ENCODE measurements around the gene WDR74. TPM values are rescaled to one million over a fixed set of nuclear protein-coding genes. Genes with fewer than 3 reads are reported as not detected.

Gene WDR74
- total and polyA plus RNA-seq, 2 of the 13 experiments (the other 11 are each of a cell fraction or from before 2014, with no cell fraction given), result 77.0 to 83.3 TPM

DNA sequence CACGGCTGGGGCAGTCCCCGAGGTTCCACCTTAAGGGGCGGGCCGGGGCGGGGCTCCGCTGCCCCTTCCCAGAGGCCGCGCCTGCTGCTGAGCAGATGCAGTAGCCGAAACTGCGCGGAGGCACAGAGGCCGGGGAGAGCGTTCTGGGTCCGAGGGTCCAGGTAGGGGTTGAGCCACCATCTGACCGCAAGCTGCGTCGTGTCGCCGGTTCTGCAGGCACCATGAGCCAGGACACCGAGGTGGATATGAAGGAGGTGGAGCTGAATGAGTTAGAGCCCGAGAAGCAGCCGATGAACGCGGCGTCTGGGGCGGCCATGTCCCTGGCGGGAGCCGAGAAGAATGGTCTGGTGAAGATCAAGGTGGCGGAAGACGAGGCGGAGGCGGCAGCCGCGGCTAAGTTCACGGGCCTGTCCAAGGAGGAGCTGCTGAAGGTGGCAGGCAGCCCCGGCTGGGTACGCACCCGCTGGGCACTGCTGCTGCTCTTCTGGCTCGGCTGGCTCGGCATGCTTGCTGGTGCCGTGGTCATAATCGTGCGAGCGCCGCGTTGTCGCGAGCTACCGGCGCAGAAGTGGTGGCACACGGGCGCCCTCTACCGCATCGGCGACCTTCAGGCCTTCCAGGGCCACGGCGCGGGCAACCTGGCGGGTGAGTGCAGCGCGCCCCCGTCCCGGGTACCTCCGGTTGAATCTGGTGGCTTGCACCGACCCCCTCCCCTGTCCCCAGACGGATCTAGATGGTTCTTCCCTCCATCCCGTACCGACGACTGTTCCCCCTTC, 41.6 kb upstream of the WDR74 start, which contains the start of gene SLC3A2 (continued):
- TF ChIP-seq GATAD2A (CRISPR knock-in tag; IDR thresholded peaks at IDR 0.05) (no peak; the same call in 1 of the 2 replicates), CCAR2 (optimal IDR thresholded peaks at IDR 0.05; ENCODE audit: low read depth, low read length) (no peak), ZNF605 (CRISPR knock-in tag; IDR thresholded peaks at IDR 0.05) (no peak; the same call in 1 of the 2 replicates), EZH2 (conservative IDR thresholded peaks at IDR 0.05; ENCODE audit: low read depth, low read length) (no peak), ZFAT (CRISPR knock-in tag; conservative IDR thresholded peaks at IDR 0.05) (no peak; the same call in 1 of the 2 replicates), CBX1 (IDR thresholded peaks at IDR 0.05; ENCODE audit: low read depth) (peak; percentile 13), MZF1 (CRISPR knock-in tag; IDR thresholded peaks at IDR 0.05; ENCODE audit: borderline replicate concordance) (0 out of 2 replicates have a peak, but pooled peaks have one; percentile 90)
- TF ChIP-seq, protein P1, sequence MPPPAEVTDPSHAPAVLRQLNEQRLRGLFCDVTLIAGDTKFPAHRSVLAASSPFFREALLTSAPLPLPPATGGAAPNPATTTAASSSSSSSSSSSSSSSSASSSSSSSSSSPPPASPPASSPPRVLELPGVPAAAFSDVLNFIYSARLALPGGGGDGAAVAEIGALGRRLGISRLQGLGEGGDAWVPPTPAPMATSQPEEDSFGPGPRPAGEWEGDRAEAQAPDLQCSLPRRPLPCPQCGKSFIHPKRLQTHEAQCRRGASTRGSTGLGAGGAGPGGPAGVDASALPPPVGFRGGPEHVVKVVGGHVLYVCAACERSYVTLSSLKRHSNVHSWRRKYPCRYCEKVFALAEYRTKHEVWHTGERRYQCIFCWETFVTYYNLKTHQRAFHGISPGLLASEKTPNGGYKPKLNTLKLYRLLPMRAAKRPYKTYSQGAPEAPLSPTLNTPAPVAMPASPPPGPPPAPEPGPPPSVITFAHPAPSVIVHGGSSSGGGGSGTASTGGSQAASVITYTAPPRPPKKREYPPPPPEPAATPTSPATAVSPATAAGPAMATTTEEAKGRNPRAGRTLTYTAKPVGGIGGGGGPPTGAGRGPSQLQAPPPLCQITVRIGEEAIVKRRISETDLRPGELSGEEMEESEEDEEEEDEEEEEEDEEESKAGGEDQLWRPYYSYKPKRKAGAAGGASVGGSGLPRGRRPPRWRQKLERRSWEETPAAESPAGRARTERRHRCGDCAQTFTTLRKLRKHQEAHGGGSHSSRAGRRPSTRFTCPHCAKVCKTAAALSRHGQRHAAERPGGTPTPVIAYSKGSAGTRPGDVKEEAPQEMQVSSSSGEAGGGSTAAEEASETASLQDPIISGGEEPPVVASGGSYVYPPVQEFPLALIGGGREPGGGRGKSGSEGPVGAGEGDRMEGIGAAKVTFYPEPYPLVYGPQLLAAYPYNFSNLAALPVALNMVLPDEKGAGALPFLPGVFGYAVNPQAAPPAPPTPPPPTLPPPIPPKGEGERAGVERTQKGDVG (CRISPR knock-in tag; IDR thresholded peaks at IDR 0.05; ENCODE audit: borderline replicate concordance), result peak; percentile 74; the same call in 1 of the 2 replicates
- TF ChIP-seq, protein P2, sequence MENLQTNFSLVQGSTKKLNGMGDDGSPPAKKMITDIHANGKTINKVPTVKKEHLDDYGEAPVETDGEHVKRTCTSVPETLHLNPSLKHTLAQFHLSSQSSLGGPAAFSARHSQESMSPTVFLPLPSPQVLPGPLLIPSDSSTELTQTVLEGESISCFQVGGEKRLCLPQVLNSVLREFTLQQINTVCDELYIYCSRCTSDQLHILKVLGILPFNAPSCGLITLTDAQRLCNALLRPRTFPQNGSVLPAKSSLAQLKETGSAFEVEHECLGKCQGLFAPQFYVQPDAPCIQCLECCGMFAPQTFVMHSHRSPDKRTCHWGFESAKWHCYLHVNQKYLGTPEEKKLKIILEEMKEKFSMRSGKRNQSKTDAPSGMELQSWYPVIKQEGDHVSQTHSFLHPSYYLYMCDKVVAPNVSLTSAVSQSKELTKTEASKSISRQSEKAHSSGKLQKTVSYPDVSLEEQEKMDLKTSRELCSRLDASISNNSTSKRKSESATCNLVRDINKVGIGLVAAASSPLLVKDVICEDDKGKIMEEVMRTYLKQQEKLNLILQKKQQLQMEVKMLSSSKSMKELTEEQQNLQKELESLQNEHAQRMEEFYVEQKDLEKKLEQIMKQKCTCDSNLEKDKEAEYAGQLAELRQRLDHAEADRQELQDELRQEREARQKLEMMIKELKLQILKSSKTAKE (CRISPR knock-in tag; IDR thresholded peaks at IDR 0.05; ENCODE audit: borderline replicate concordance), result peak; percentile 52; the same call in 1 of the 2 replicates
- TF ChIP-seq, protein P3, sequence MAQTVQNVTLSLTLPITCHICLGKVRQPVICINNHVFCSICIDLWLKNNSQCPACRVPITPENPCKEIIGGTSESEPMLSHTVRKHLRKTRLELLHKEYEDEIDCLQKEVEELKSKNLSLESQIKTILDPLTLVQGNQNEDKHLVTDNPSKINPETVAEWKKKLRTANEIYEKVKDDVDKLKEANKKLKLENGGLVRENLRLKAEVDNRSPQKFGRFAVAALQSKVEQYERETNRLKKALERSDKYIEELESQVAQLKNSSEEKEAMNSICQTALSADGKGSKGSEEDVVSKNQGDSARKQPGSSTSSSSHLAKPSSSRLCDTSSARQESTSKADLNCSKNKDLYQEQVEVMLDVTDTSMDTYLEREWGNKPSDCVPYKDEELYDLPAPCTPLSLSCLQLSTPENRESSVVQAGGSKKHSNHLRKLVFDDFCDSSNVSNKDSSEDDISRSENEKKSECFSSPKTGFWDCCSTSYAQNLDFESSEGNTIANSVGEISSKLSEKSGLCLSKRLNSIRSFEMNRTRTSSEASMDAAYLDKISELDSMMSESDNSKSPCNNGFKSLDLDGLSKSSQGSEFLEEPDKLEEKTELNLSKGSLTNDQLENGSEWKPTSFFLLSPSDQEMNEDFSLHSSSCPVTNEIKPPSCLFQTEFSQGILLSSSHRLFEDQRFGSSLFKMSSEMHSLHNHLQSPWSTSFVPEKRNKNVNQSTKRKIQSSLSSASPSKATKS (CRISPR knock-in tag; IDR thresholded peaks at IDR 0.05), result peak; percentile 93; the same call in 1 of the 2 replicates
- TF ChIP-seq, protein P4, sequence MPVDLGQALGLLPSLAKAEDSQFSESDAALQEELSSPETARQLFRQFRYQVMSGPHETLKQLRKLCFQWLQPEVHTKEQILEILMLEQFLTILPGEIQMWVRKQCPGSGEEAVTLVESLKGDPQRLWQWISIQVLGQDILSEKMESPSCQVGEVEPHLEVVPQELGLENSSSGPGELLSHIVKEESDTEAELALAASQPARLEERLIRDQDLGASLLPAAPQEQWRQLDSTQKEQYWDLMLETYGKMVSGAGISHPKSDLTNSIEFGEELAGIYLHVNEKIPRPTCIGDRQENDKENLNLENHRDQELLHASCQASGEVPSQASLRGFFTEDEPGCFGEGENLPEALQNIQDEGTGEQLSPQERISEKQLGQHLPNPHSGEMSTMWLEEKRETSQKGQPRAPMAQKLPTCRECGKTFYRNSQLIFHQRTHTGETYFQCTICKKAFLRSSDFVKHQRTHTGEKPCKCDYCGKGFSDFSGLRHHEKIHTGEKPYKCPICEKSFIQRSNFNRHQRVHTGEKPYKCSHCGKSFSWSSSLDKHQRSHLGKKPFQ (CRISPR knock-in tag; IDR thresholded peaks at IDR 0.05; ENCODE audit: insufficient replicate concordance), result no peak

Measured in HepG2 (cell line).